HG02571 (cell line): ENCODE results near the gene TSC2.
"Not testable (repeated sequence)": the region's sequence is repeated elsewhere in the genome, so short reads cannot be mapped to it uniquely, and the experiment has no call there.

Experiments
- ATAC-seq: cut with Tn5 transposase; IDR thresholded peaks from one replicate; pipeline ENCODE4 v1.9.1; 2021; ENCODE audit warnings: mild to moderate bottlenecking, moderate library complexity; ENCODE audit not compliant: unreplicated experiment

TSC2 gene

GRCh38 chr16:2030036-2030435 is 17.7 kb upstream of the TSC2 start:
- no peak for ATAC-seq

GRCh38 chr16:2031081-2031577 is 16.7 kb upstream of the TSC2 start:
- ATAC-seq = no peak

GRCh38 chr16:2032285-2033056 is 15.3 kb upstream of the TSC2 start:
- no peak for ATAC-seq

GRCh38 chr16:2033057-2033908 is 14.5 kb upstream of the TSC2 start:
- no peak for ATAC-seq

- ATAC-seq = not testable (repeated sequence)
Measured at GRCh38 chr16:2033909-2034695, 13.7 kb upstream of the TSC2 start.

GRCh38 chr16:2034696-2035430 is 12.9 kb upstream of the TSC2 start:
- no peak for ATAC-seq

GRCh38 chr16:2035431-2036199 is 12.2 kb upstream of the TSC2 start:
- ATAC-seq = no peak

GRCh38 chr16:2036200-2036966 is 11.4 kb upstream of the TSC2 start:
- ATAC-seq = no peak

GRCh38 chr16:2037115-2037514 is 10.7 kb upstream of the TSC2 start:
- ATAC-seq = no peak

GRCh38 chr16:2037647-2038381 is 10.0 kb upstream of the TSC2 start:
- ATAC-seq = no peak

- no peak for ATAC-seq
Measured at GRCh38 chr16:2038382-2039231, 9.2 kb upstream of the TSC2 start.

- no peak for ATAC-seq
Measured at GRCh38 chr16:2039274-2040031, 8.3 kb upstream of the TSC2 start.

GRCh38 chr16:2040041-2040786 is 7.6 kb upstream of the TSC2 start:
- no peak for ATAC-seq

GRCh38 chr16:2040787-2041522 is 6.8 kb upstream of the TSC2 start:
- ATAC-seq = no peak
